Left lung (tissue), 10 donors: ENCODE results near the gene MALRD1. TPM values are rescaled to one million over a fixed set of nuclear protein-coding genes. Genes with fewer than 3 reads are reported as not detected.
A peak's percentile ranks its signal among the peaks of the same experiment; 100 is the strongest.

Experiments
- ATAC-seq: fragments of 200-7000 bp; cut with Tn5 transposase; one replicate; pipeline ENCODE4 v1.9.1; 2020; ENCODE audit warnings: moderate library complexity
- DNase-seq, 4 donors: peaks; one replicate each; pipeline ENCODE4 v3.0.0-alpha.2; 2013 to 2020
- H3K27ac ChIP-seq, 2 donors: fragments of 200-600 bp; sonication (generic) in 1 of 2; one replicate each; pipeline versions ENCODE4 v1.5.0 to v1.8.0; 2020 to 2021
- H3K27me3 ChIP-seq, 2 donors: fragments of 200-600 bp; sonication (generic) in 1 of 2; one replicate each; pipeline versions ENCODE4 v1.5.0 to v1.8.0; 2020 to 2021
- H3K36me3 ChIP-seq, 2 donors: fragments of 200-600 bp; sonication (generic) in 1 of 2; one replicate each; pipeline versions ENCODE4 v1.5.0 to v1.8.0; 2020 to 2021
- H3K4me1 ChIP-seq, 2 donors: fragments of 200-600 bp; one replicate each; pipeline ENCODE4 v1.8.0; 2021
- H3K4me3 ChIP-seq, 2 donors: fragments of 200-600 bp; sonication (generic) in 1 of 2; one replicate each; pipeline versions ENCODE4 v1.5.0 to v1.8.0; 2020 to 2021; ENCODE audit warnings: mild to moderate bottlenecking in 1 of 2
- H3K9me3 ChIP-seq, 2 donors: fragments of 200-600 bp; sonication (generic) in 1 of 2; one replicate each; pipeline versions ENCODE4 v1.5.0 to v1.8.0; 2020 to 2021
- intact Hi-C, 2 donors: fragments of 100-400 bp; cut with DNase I; formaldehyde crosslinking; loops; one replicate each; pipeline versions ENCODE4 v1.11.2 to v1.14.2; 2022
- polyA plus RNA-seq, 6 donors: library from polyadenylated mRNA; unstranded; fragments of 120-200 nt; gene quantifications; one replicate each; pipeline ENCODE4 v1.2.1, GENCODE V29; 2013; ENCODE audit not compliant: insufficient read length in 6 of 6
- total RNA-seq, 2 donors: library from RNA; stranded (reverse); fragmentation: NEBNext Ultra II Directional; extraction: Animal tissue kit (Norgen Biotek cat#: 25700); gene quantifications; one replicate each; pipeline ENCODE4 v1.2.1, GENCODE V29; 2021
- TF ChIP-seq, protein P1 (sequence below), 2 donors: fragments of 200-600 bp; sonication (generic) in 1 of 2; IDR thresholded peaks; one replicate each; pipeline versions ENCODE4 v1.5.0 to v1.8.0; 2021; ENCODE audit warnings: antibody characterized with exemption in 2 of 2
- donor health status: DM: no; HTN: yes; CAD: no.
- donor health status: DM: no; HTN: no; CAD: no.

The MALRD1 gene
- total and polyA plus RNA-seq, 8 donors = 2.6 to 12.3 (median 6.9) TPM

DNA sequence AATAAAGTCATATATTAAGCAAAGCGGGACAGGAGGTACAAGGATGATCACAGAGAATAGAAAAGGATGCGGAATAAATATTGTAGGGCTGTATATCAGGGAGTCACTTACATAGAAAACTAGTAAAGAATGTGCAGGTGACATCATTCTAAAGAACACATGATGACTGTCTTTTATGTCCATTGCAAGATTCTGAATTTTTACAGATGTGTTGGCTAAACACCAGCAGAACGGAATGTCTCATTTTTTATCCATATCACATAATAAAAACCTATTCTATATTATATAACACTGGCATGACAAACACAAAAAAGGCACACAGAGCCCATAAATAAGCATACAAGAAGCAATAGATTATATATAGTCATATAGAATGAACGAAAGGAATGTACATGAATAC, 448.4 kb downstream of the MALRD1 start:
- TF ChIP-seq, protein P1, sequence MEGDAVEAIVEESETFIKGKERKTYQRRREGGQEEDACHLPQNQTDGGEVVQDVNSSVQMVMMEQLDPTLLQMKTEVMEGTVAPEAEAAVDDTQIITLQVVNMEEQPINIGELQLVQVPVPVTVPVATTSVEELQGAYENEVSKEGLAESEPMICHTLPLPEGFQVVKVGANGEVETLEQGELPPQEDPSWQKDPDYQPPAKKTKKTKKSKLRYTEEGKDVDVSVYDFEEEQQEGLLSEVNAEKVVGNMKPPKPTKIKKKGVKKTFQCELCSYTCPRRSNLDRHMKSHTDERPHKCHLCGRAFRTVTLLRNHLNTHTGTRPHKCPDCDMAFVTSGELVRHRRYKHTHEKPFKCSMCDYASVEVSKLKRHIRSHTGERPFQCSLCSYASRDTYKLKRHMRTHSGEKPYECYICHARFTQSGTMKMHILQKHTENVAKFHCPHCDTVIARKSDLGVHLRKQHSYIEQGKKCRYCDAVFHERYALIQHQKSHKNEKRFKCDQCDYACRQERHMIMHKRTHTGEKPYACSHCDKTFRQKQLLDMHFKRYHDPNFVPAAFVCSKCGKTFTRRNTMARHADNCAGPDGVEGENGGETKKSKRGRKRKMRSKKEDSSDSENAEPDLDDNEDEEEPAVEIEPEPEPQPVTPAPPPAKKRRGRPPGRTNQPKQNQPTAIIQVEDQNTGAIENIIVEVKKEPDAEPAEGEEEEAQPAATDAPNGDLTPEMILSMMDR (IDR thresholded peaks at IDR 0.05) = no peak
- Histone ChIP-seq H3K9me3 (no peaks in the 10 kb centered on the region), H3K4me3 (no peak overlapping the region), H3K4me1 (no peaks in the 10 kb centered on the region), H3K27ac (no peak overlapping the region), H3K36me3 (no peaks in the 10 kb centered on the region), H3K27me3 (no peaks in the 10 kb centered on the region)
- ATAC-seq = no peak
- intact Hi-C loops = no loop called here
- DNase-seq = no peak

DNA sequence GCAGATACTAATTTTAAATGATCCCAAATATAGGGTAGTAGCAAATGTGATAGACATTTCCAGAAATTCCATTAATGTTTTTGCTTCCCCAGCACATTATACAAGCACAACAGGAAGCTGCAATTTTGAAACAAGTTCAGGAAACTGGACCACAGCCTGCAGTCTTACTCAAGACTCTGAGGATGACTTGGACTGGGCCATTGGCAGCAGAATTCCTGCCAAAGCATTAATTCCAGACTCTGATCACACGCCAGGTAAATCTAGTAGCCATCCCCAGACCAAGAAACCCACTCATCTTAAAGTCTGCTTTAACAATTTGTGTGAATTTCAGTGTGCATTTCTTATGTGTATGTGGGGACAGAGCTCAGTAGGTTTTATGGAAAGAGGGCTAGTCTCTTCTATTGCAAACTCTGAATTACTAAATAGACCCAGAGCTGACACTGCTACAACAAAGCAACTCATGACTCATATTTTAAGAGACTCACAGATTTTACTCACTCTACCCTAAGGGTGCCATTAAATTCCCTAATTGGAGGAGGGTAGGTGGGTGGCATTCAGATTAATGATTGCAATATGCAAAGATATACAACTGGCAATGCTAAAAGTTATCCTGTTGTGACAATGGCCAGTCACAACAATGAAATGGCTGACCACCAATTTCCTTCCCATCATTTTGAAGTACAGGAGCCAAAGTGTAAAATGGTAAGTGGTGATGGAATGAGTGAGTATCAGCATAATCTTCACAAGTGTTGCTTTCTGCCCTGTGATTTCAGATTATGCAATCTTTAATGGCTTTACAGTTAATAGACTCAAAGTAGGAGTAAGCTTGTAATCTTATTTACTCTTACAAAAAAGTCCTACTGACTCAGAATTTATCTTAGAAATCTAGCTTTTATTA, 450.0 kb downstream of the MALRD1 start:
- DNase-seq = no peak
- intact Hi-C loops = no loop called here
- no peaks in the 10 kb centered on the region for H3K9me3 ChIP-seq
- no peaks in the 10 kb centered on the region for H3K4me1 ChIP-seq
- no peaks in the 10 kb centered on the region for H3K36me3 ChIP-seq
- H3K4me3 ChIP-seq = no peak overlapping the region
- TF ChIP-seq, protein P1 (IDR thresholded peaks at IDR 0.05) = no peak
- H3K27me3 ChIP-seq = no peaks in the 10 kb centered on the region
- ATAC-seq = peak; percentile 16
- H3K27ac ChIP-seq = peak overlapping the region in 1 of 2 donors; percentile 4

DNA sequence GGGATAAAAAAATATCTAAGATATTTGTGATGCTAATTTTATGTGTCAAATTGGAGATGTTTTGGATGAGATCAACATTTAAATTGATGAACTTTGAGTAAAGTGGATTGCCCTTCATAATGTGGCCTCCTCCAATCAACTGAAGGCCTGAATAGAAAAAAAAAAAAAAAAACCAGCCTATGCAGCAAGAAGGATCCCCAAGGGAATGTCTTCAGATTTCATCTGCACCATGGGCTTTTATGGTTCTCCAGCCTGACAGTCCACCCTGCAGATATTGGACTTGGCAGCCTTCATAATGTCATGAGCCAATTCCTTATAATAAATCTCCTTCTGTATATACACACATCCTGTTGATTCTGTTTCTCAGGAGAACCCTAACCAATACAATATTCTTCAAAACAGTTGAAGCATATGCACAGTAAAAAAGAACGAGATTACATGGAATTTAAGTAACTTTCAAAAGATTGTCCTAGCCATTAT, 450.7 kb downstream of the MALRD1 start:
- intact Hi-C loops = no loop called here
- TF ChIP-seq, protein P1 (IDR thresholded peaks at IDR 0.05) = no peak
- H3K36me3 ChIP-seq = no peaks in the 10 kb centered on the region

DNA sequence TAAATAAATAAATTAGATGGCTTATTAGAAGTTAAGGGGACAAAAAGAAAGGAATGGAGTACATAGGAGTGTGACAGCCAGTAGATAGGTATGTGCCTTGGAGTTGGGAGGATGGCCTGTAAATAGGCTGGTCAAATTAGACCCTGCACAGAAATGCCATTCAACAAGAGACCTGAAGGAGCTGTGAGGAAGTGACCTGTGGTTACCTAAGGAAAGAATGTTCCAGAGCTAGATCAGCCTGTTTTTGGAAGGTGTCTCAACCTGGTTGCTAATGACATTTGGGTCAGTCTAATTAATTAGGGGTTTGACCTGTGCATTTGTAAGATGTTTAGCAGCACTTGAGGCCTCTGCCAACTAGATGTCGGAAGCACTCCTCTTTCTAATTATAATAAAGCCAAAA, 452.4 kb downstream of the MALRD1 start:
- DNase-seq (no peak), ATAC-seq (no peak)
- TF ChIP-seq, protein P1 (IDR thresholded peaks at IDR 0.05) = no peak
- intact Hi-C loops = no loop called here
- Histone ChIP-seq H3K27ac (no peak overlapping the region), H3K9me3 (no peaks in the 10 kb centered on the region), H3K4me3 (no peak overlapping the region), H3K27me3 (no peaks in the 10 kb centered on the region), H3K4me1 (no peaks in the 10 kb centered on the region), H3K36me3 (no peaks in the 10 kb centered on the region)

More for the DNA sequence above, 450.7 kb downstream of the MALRD1 start:
- ATAC-seq (no peak), DNase-seq (no peak)
- Histone ChIP-seq H3K27ac (no peak overlapping the region), H3K27me3 (no peaks in the 10 kb centered on the region), H3K4me3 (no peak overlapping the region), H3K9me3 (no peaks in the 10 kb centered on the region), H3K4me1 (no peaks in the 10 kb centered on the region)
